Lung microvascular endothelial cell (primary cell): Measurements from ENCODE around the gene ACKR2. TPM values are rescaled to one million over a fixed set of nuclear protein-coding genes. Genes with fewer than 3 reads are reported as not detected.
A peak's percentile ranks its signal among the peaks of the same experiment; 100 is the strongest.

ENCODE experiments used
- DNase-seq, 2 donors: peaks; one replicate each; pipeline versions ENCODE4 v3.0.0 to v3.0.0-alpha.2; 2010; ENCODE audit warnings: low read depth in 2 of 2
- total RNA-seq: library from RNA; depleted of rRNA; stranded (reverse); fragments of >200 nt; gene quantifications from 2 replicates; pipeline ENCODE4 v1.2.1, GENCODE V29; 2014

ACKR2 gene
- 4.8 and 71.4 TPM in 2 replicates for total RNA-seq

- DNase-seq, result no peak
Measured at GRCh38 chr3:42809202-42809601, at the start of gene ACKR2. ACKR2 (plus strand) TSS chr3:42809445; CDS start chr3:42864503, 55,058 bp downstream.

DNA sequence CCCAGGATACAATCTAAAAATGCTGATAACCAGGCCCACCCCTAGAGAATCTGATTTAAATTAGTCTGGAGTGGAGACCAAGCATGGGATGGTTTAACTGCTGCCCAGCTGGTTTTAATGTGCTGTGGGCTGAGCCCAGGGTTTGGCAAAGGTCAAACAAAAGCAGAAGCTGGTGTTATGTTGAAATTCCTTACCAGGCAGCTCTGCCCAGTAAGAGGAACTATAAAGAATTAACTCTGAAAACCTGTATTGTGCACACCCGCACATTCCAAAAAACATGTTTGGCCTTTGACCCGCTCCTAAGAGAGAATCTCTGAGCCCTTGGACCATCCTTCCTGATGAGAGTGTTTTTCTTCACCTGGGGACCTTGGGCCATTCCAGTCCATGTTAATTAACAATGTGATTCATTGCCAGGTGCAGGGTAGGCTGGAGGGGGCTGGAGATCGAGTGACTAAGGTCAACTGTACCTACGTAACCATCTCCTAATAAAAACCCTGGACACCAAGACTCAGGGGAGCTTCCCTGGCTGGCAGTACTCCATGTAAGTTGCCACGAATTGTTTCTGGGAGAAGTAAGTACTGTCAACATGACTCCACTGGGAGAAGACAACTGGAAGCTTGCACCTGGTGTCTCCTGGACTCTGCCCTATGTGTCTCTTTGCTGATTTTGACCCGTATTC is 47.1 kb upstream of the ACKR2 start:
- DNase-seq, result no peak

- DNase-seq, result no peak
Measured at GRCh38 chr3:42763021-42763420, 46.2 kb upstream of the ACKR2 start.

GRCh38 chr3:42764115-42764514 is 45.1 kb upstream of the ACKR2 start:
- no peak for DNase-seq

- no peak for DNase-seq
Measured at GRCh38 chr3:42764561-42765295, 44.5 kb upstream of the ACKR2 start.

- DNase-seq, result no peak
Measured at GRCh38 chr3:42769477-42770131, 39.6 kb upstream of the ACKR2 start.

GRCh38 chr3:42771271-42771670 is 38.0 kb upstream of the ACKR2 start:
- no peak for DNase-seq

- DNase-seq, result peak; percentile 94 to 95
Measured at GRCh38 chr3:42772670-42773408, 36.4 kb upstream of the ACKR2 start, which contains the start of gene CCDC13. CCDC13 (minus strand) TSS chr3:42773253; CDS start chr3:42758345, 14,908 bp downstream.

DNA sequence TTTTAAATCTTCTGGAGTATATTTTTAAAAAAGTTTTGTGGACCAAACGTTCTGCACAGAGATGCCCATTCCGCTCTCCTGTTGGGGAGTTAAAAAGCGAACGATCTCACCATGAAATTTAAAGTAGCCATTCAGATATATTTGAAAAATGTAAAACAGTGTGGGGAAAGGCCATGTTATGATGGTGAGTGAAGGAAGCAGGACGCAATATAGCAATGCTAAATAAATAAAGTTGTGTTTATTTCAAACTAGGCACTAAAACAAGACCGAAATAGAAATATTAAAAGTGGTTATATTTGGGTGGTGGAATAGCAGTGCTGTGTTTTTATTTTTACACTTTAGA is 35.9 kb upstream of the ACKR2 start:
- DNase-seq, result no peak

DNA sequence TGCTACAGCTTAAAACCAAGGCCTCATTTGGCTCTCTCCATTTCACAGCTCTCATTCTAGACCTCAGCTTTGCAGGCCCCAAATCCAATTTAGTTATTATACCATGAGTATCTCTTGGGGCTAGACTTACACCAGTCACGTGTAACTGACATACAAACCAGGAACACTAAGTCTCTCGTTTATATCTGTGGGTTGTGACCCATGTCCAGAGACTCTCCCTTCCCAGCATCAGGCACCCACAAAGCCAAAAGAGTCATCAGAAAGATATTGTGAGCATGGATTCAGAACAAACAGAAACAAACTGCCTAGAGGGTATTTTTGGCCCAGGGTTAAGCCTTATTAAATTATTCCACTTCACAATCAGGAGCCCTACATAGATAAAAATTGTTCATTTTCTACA is 30.6 kb upstream of the ACKR2 start:
- no peak for DNase-seq

- DNase-seq, result no peak
Measured at GRCh38 chr3:42780398-42780797, 28.8 kb upstream of the ACKR2 start.

GRCh38 chr3:42780892-42781700 is 28.1 kb upstream of the ACKR2 start:
- peak; percentile 79 to 84 for DNase-seq

DNA sequence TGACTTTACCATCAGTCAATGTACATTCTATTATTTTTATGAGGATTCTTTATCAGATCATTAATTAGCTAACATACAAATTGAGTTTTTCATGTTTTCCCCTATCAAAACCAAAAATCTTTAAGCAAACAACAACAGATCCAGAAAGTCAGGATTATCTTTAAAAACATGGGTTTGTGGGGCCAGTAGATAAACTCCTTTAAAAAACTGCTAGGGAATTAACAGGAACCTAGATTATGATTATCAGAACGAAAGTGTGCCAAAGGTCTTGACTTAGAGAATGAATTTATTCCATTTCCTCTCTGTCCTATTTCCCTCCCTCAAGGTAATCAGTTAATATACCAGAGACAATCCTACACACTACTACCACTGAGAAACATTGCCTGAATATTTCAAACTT is 23.0 kb upstream of the ACKR2 start:
- DNase-seq, result no peak

DNA sequence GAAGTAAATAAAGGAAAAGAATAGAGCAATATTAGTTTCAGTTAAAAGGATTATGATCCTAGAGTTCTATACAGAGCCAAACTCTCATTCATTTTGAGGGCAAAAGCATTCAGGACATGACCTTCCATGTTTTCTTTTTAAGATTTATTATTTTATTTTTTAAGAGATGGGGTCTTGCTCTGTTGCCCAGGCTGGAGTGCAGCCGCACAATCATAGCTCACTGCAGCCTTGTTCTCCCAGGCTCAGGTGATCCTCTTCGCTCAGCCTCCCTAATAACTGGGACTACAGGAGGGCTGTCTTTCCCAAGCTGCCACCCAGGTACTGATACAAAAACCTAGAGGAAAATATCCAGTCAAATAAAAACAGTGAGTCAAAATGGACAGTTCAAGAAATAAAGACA is 22.6 kb upstream of the ACKR2 start:
- DNase-seq, result no peak

DNA sequence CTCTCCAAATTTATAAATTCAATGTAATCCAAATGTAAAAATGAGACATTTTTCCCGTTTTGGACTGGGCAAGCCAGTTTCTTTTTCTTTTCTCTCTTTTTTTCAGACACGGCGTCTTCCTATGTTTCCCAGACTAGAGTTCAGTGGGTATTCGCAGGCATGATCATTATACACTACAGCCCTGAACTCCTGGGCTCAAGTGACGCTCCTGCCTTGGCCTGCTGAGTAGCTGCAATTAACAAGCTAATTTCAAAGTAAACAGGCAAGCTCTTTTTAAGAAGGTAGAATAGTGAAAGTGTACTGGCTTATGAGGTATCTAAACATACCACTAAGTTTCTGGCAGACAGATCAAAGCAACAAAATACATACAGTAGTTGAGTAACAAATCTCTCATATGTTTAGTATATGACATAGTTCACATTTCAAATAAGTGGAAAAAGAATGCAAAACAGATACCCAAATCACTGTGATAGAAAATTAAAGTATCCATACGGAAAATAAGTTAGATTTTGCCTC is 18.5 kb upstream of the ACKR2 start:
- DNase-seq, result no peak

GRCh38 chr3:42795621-42796181 is 13.5 kb upstream of the ACKR2 start:
- DNase-seq, result no peak

DNA sequence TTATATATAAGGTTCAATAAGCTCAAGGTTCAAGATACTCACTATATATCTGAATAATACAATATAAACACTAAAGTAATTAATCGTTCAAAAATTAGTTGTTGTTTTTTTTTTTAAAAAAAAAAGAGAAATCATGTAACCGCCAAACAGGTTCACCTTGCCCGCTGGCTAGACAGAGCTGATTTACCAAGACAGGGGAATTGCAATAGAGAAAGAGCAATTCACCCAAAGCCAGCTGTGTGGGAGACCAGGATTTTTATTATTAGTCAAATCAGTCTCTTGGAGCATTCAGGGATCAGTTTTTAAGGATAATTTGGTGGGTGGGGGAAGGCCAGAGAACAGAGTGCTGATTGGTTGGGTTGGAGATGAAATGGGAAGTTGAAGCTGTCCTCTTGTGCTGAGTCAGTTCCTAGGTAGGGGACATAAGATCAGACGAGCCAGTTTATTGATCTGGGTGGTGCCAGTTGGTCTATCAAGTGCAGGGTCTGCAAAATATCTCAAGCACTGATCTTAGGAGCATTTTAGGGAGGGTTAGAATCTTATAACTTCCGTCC is 12.8 kb upstream of the ACKR2 start:
- no peak for DNase-seq

DNA sequence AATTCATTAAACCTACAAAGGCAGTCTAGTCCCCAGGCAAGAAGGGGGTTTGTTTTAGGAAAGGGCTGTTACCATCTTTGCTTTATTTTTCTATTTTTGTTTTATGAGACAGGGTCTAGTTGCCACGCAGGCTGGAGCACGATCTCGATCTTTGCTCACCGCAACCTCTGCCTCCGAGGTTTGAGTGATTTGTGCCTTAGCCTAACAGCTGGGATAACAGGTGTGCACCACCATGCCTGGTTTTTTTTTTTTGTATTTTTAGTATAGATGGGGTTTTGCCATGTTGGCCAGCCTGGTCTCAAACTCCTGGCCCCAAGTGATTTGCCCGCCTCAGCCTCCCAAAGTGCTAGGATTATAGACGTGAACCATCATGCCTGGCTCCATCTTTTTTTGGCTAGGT is 9.9 kb upstream of the ACKR2 start:
- no peak for DNase-seq

- DNase-seq, result no peak
Measured at GRCh38 chr3:42800251-42800650, 9.0 kb upstream of the ACKR2 start.

- no peak for DNase-seq
Measured at GRCh38 chr3:42801048-42801620, 8.1 kb upstream of the ACKR2 start.
